ENCODE results near the gene SETBP1. TPM values are rescaled to one million over a fixed set of nuclear protein-coding genes. Genes with fewer than 3 reads are reported as not detected.
A peak's percentile ranks its signal among the peaks of the same experiment; 100 is the strongest.

The SETBP1 gene
- total and polyA plus RNA-seq, 2 of the 13 experiments (the other 11 are each of a cell fraction or from before 2014, with no cell fraction given): 0.18 to 0.65 TPM

DNA sequence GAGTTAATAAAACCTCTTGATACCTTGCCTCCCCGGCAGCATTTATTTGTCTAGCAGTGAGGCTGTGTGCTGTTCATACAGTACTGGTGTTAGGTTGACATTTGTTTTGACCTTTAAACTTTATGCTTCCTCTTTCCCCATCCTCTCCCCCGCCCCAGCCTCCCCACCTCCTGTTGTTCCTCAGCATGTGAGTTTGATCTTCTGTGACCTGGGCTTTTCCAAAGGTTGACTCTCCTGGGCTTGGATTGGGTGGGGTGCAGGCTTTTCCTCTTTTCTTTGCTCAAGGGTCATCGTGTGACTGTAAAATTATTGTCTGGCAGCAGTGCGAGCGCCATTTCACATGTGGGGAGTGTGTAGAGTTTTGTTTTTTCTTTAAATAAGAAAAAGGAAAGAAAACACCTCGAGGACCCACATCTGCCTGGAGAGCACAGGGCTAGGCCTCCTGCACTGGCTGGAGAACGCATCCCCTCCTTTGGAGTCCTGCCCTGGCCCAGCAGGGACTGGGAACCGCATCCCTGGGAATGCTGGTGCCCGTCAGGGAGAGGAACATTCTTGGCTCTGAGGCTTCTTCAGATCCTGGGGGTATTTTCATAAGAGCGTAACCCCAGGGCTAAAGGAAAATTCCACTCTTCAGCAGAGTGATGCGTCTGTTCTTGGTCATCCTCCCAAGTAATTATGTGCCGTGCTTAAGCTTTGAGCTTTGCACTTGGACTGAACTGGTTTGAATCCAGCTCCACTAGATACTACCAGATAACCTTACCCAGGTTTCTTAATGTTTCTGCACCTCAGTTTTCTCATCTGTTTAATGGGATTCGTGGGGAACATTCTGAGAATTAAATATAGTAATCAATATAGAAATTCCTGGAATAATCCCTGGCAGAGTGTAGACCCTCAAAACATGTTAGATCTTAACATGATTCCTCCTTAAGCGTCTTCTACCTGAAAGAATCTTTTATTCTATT is 91.5 kb downstream of the SETBP1 start (continued):
- TF ChIP-seq, protein P1, sequence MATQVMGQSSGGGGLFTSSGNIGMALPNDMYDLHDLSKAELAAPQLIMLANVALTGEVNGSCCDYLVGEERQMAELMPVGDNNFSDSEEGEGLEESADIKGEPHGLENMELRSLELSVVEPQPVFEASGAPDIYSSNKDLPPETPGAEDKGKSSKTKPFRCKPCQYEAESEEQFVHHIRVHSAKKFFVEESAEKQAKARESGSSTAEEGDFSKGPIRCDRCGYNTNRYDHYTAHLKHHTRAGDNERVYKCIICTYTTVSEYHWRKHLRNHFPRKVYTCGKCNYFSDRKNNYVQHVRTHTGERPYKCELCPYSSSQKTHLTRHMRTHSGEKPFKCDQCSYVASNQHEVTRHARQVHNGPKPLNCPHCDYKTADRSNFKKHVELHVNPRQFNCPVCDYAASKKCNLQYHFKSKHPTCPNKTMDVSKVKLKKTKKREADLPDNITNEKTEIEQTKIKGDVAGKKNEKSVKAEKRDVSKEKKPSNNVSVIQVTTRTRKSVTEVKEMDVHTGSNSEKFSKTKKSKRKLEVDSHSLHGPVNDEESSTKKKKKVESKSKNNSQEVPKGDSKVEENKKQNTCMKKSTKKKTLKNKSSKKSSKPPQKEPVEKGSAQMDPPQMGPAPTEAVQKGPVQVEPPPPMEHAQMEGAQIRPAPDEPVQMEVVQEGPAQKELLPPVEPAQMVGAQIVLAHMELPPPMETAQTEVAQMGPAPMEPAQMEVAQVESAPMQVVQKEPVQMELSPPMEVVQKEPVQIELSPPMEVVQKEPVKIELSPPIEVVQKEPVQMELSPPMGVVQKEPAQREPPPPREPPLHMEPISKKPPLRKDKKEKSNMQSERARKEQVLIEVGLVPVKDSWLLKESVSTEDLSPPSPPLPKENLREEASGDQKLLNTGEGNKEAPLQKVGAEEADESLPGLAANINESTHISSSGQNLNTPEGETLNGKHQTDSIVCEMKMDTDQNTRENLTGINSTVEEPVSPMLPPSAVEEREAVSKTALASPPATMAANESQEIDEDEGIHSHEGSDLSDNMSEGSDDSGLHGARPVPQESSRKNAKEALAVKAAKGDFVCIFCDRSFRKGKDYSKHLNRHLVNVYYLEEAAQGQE (IDR thresholded peaks at IDR 0.05; ENCODE audit: borderline replicate concordance in 1 of 2, low read depth in 1 of 2, low read length in 2 of 2): no peak
- TF ChIP-seq ZFP82 (CRISPR knock-in tag; IDR thresholded peaks at IDR 0.05; ENCODE audit: borderline replicate concordance) (no peak), ZNF431 (CRISPR knock-in tag; IDR thresholded peaks at IDR 0.05; ENCODE audit: borderline replicate concordance, low read depth) (no peak), ZNF879 (CRISPR knock-in tag; IDR thresholded peaks at IDR 0.05) (no peak), ZSCAN21 (CRISPR knock-in tag; IDR thresholded peaks at IDR 0.05; ENCODE audit: borderline replicate concordance) (no peak), KAT8 (CRISPR knock-in tag; IDR thresholded peaks at IDR 0.05) (peak; percentile 37; the same call in 1 of the 2 replicates), ZNF337 (CRISPR knock-in tag; IDR thresholded peaks at IDR 0.05; ENCODE audit: borderline replicate concordance, low read depth) (no peak), NPAS2 (CRISPR knock-in tag; IDR thresholded peaks at IDR 0.05; ENCODE audit: borderline replicate concordance) (no peak), ZNF614 (CRISPR knock-in tag; IDR thresholded peaks at IDR 0.05; ENCODE audit: borderline replicate concordance) (no peak), MTA1 (CRISPR knock-in tag; IDR thresholded peaks at IDR 0.05; ENCODE audit: borderline replicate concordance) (no peak), MBD4 (IDR thresholded peaks at IDR 0.05; ENCODE audit: borderline replicate concordance, low read length) (no peak), KDM3A (CRISPR knock-in tag; IDR thresholded peaks at IDR 0.05; ENCODE audit: low read depth) (no peak), ZNF569 (CRISPR knock-in tag; IDR thresholded peaks at IDR 0.05; ENCODE audit: borderline replicate concordance) (no peak), SP5 (CRISPR knock-in tag; IDR thresholded peaks at IDR 0.05; ENCODE audit: borderline replicate concordance, low read depth) (peak; percentile 88), SAFB2 (CRISPR knock-in tag; IDR thresholded peaks at IDR 0.05; ENCODE audit: borderline replicate concordance, low read depth) (no peak), SALL2 (CRISPR knock-in tag; IDR thresholded peaks at IDR 0.05) (no peak), SIX1 (CRISPR knock-in tag; IDR thresholded peaks at IDR 0.05; ENCODE audit: borderline replicate concordance) (no peak), U2AF1 (optimal IDR thresholded peaks at IDR 0.05; ENCODE audit: low read depth, low read length) (no peak)
- TF ChIP-seq, protein P2, sequence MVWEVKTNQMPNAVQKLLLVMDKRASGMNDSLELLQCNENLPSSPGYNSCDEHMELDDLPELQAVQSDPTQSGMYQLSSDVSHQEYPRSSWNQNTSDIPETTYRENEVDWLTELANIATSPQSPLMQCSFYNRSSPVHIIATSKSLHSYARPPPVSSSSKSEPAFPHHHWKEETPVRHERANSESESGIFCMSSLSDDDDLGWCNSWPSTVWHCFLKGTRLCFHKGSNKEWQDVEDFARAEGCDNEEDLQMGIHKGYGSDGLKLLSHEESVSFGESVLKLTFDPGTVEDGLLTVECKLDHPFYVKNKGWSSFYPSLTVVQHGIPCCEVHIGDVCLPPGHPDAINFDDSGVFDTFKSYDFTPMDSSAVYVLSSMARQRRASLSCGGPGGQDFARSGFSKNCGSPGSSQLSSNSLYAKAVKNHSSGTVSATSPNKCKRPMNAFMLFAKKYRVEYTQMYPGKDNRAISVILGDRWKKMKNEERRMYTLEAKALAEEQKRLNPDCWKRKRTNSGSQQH (CRISPR knock-in tag; IDR thresholded peaks at IDR 0.05; ENCODE audit: low read depth): no peak
- TF ChIP-seq, protein P3, sequence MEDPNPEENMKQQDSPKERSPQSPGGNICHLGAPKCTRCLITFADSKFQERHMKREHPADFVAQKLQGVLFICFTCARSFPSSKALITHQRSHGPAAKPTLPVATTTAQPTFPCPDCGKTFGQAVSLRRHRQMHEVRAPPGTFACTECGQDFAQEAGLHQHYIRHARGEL (CRISPR knock-in tag; IDR thresholded peaks at IDR 0.05): no peak
- TF ChIP-seq, protein P4, sequence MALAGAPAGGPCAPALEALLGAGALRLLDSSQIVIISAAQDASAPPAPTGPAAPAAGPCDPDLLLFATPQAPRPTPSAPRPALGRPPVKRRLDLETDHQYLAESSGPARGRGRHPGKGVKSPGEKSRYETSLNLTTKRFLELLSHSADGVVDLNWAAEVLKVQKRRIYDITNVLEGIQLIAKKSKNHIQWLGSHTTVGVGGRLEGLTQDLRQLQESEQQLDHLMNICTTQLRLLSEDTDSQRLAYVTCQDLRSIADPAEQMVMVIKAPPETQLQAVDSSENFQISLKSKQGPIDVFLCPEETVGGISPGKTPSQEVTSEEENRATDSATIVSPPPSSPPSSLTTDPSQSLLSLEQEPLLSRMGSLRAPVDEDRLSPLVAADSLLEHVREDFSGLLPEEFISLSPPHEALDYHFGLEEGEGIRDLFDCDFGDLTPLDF (CRISPR knock-in tag; IDR thresholded peaks at IDR 0.05): no peak
